Naive thymus-derived CD4-positive, alpha-beta T cell (primary cell): ENCODE results near the gene PBX3. TPM values are rescaled to one million over a fixed set of nuclear protein-coding genes. Genes with fewer than 3 reads are reported as not detected.

Experiments
- ATAC-seq: fragments of 150-1000 bp; cut with Tn5 transposase; 2 replicates; pipeline ENCODE4 v1.10.0; 2021; ENCODE audit warnings: mild to moderate bottlenecking, moderate library complexity
- CTCF ChIA-PET: fragments of 350-600 bp; sonication (Branson Sonifier 250); formaldehyde crosslinking; loops from one replicate; lab custom pipeline; 2021; ENCODE audit warnings: antibody characterized with exemption; lab: Charles Lee
- POLR2A ChIA-PET: fragments of 350-600 bp; sonication (Branson Sonifier 250); formaldehyde crosslinking; loops from one replicate; lab custom pipeline; 2021; ENCODE audit warnings: antibody characterized with exemption, inconsistent platforms; lab: Charles Lee
- DNase-seq, 9 donors: peaks; one replicate each; pipeline versions ENCODE4 v3.0.0 to v3.0.0-alpha.2; 2020 to 2022; ENCODE audit warnings: mixed read lengths in 1 of 9
- H3K27ac ChIP-seq: one replicate; pipeline ENCODE4 v1.7.0; 2013; ENCODE audit warnings: mild to moderate bottlenecking, low read depth, low read length, moderate library complexity
- H3K27me3 ChIP-seq, 2 donors: one replicate each; pipeline ENCODE4 v1.7.0; 2013; ENCODE audit warnings: low read length in 2 of 2, mild to moderate bottlenecking in 2 of 2, moderate library complexity in 2 of 2; ENCODE audit not compliant: control insufficient read depth in 2 of 2, insufficient read depth in 2 of 2
- H3K36me3 ChIP-seq, 3 experiments: 1 replicate in 2 of 3; 2 replicates in 1 of 3; pipeline ENCODE4 v1.7.0; 2013; ENCODE audit warnings: low read length in 3 of 3, mild to moderate bottlenecking in 3 of 3, moderate library complexity in 1 of 3; ENCODE audit not compliant: insufficient read depth in 3 of 3, control insufficient read depth in 2 of 3
- H3K4me1 ChIP-seq, 2 donors: one replicate each; pipeline ENCODE4 v1.7.0; 2013; ENCODE audit warnings: low read length in 2 of 2, mild to moderate bottlenecking in 2 of 2, moderate library complexity in 1 of 2; ENCODE audit not compliant: control insufficient read depth in 2 of 2, insufficient read depth in 2 of 2
- H3K4me3 ChIP-seq: 2 replicates; pipeline ENCODE4 v1.7.0; 2013; ENCODE audit warnings: mild to moderate bottlenecking, low read length
- H3K9me3 ChIP-seq, 3 experiments: 1 replicate in 2 of 3; 2 replicates in 1 of 3; pipeline ENCODE4 v1.7.0; 2013; ENCODE audit warnings: low read length in 3 of 3; ENCODE audit not compliant: control insufficient read depth in 2 of 3
- H3K27ac Mint-ChIP-seq, 9 donors: one replicate each; pipeline ENCODE4 v1.8.0; 2020 to 2022; ENCODE audit warnings: mixed read lengths in 9 of 9, mild to moderate bottlenecking in 8 of 9, moderate library complexity in 5 of 9, inconsistent platforms in 2 of 9
- H3K27me3 Mint-ChIP-seq, 5 donors: one replicate each; pipeline ENCODE4 v1.8.0; 2021 to 2022; ENCODE audit warnings: mixed read lengths in 5 of 5, mild to moderate bottlenecking in 1 of 5
- H3K36me3 Mint-ChIP-seq, 5 donors: one replicate each; pipeline ENCODE4 v1.8.0; 2020 to 2022; ENCODE audit warnings: mixed read lengths in 5 of 5, mild to moderate bottlenecking in 3 of 5, inconsistent platforms in 1 of 5
- H3K4me1 Mint-ChIP-seq, 7 donors: one replicate each; pipeline ENCODE4 v1.8.0; 2020 to 2022; ENCODE audit warnings: mixed read lengths in 7 of 7, mild to moderate bottlenecking in 3 of 7, inconsistent platforms in 1 of 7
- H3K4me3 Mint-ChIP-seq, 10 donors: one replicate each; pipeline ENCODE4 v1.8.0; 2020 to 2022; ENCODE audit warnings: mild to moderate bottlenecking in 10 of 10, mixed read lengths in 10 of 10, moderate library complexity in 6 of 10, inconsistent platforms in 2 of 10
- H3K9me3 Mint-ChIP-seq, 11 donors: one replicate each; pipeline ENCODE4 v1.8.0; 2020 to 2022; ENCODE audit warnings: mixed read lengths in 11 of 11, mild to moderate bottlenecking in 4 of 11, inconsistent platforms in 1 of 11, moderate library complexity in 1 of 11
- intact Hi-C, 2 donors: fragments of 100-400 bp; cut with micrococcal nuclease; formaldehyde crosslinking; loops; one replicate each; pipeline ENCODE4 v1.15.1; 2023
- polyA plus RNA-seq, 2 donors: library from polyadenylated mRNA; unstranded; fragments of 300-500 nt; fragmentation: Illumina TruSeq; gene quantifications; one replicate each; pipeline ENCODE4 v1.2.3, GENCODE V29; 2021
- total RNA-seq, 6 experiments: library from RNA in 5 of 6; stranded (reverse) in 5 of 6; gene quantifications; 1 replicate in 5 of 6; 2 replicates in 1 of 6; pipeline ENCODE4 v1.2.3 and lab custom pipeline; 2021 to 2026

PBX3 gene
- total and polyA plus RNA-seq, 7 experiments from 2014 or later = 3.6 to 38.1 (median 18.9) TPM

GRCh38 chr9:125841444-125841843 is 94.3 kb downstream of the PBX3 start:
- ChIA-PET POLR2A (no interaction called here), CTCF (no interaction called here)

DNA sequence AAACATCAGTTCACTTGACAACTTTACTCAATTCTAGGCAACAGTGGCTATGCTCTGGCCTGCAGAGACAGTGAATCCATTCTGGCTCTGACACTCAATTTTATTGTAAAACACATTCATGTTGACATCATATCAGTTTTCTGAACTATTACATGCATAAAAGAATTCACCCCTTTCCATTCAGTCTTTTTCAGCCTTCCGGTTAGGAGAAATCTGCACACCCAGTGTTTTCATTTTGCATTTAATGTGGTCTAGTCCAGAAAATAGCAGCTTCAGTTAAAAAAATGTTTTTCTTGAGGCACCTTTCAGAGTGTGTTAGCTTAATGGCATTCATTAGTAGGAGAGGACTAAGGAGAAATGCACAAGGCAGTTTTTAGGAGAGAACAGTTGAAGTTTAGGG is 95.1 kb downstream of the PBX3 start:
- intact Hi-C loops = no loop called here
- Mint-ChIP-seq H3K36me3 (peaks cover 0 to 19% (median 10%) of the 10 kb centered on the region in 5 donors), H3K27me3 (no peaks in the 10 kb centered on the region), H3K27ac (peak overlapping the region in 2 of 9 donors; percentile 15 to 39), H3K9me3 (no peaks in the 10 kb centered on the region), H3K4me3 (peak overlapping the region in 2 of 10 donors; percentile 6 to 26), H3K4me1 (peaks cover 0 to 44% (median 29%) of the 10 kb centered on the region in 7 donors)
- ChIA-PET CTCF (no interaction called here), POLR2A (no interaction called here)
- Histone ChIP-seq H3K9me3 (no peaks in the 10 kb centered on the region), H3K4me1 (no peaks in the 10 kb centered on the region), H3K4me3 (no peak overlapping the region), H3K27me3 (no peaks in the 10 kb centered on the region), H3K27ac (no peak overlapping the region), H3K36me3 (no peaks in the 10 kb centered on the region)
- DNase-seq (no peak), ATAC-seq (no peak)

More at GRCh38 chr9:125841444-125841843, 94.3 kb downstream of the PBX3 start:
- Histone ChIP-seq H3K27me3 (no peaks in the 10 kb centered on the region), H3K4me1 (no peaks in the 10 kb centered on the region), H3K36me3 (no peaks in the 10 kb centered on the region), H3K4me3 (no peak overlapping the region), H3K27ac (no peak overlapping the region), H3K9me3 (no peaks in the 10 kb centered on the region)
- no peak for ATAC-seq
- Mint-ChIP-seq H3K27me3 (no peaks in the 10 kb centered on the region), H3K4me3 (peak overlapping the region in 1 of 10 donors; percentile 33), H3K27ac (peak overlapping the region in 3 of 9 donors; percentile 2 to 23 (median 8)), H3K9me3 (no peaks in the 10 kb centered on the region), H3K36me3 (peaks cover 0 to 13% (median 7%) of the 10 kb centered on the region in 5 donors), H3K4me1 (peaks cover 0 to 44% (median 29%) of the 10 kb centered on the region in 7 donors)
- intact Hi-C loops = no loop called here
- no peak for DNase-seq

- no peak overlapping the region for H3K27ac Mint-ChIP-seq
- intact Hi-C loops = no loop called here
- H3K9me3 Mint-ChIP-seq = no peaks in the 10 kb centered on the region
- H3K27me3 Mint-ChIP-seq = peaks cover 0 to 4% (median 0%) of the 10 kb centered on the region in 5 donors
- Histone ChIP-seq H3K27me3 (no peaks in the 10 kb centered on the region), H3K4me3 (no peak overlapping the region), H3K4me1 (no peaks in the 10 kb centered on the region), H3K27ac (no peak overlapping the region), H3K36me3 (no peaks in the 10 kb centered on the region), H3K9me3 (no peaks in the 10 kb centered on the region)
- peaks cover 0 to 17% (median 10%) of the 10 kb centered on the region in 5 donors for H3K36me3 Mint-ChIP-seq
- peaks cover 0 to 44% (median 27%) of the 10 kb centered on the region in 7 donors for H3K4me1 Mint-ChIP-seq
- ChIA-PET CTCF (no interaction called here), POLR2A (no interaction called here)
- DNase-seq = no peak
- peak overlapping the region in 1 of 10 donors; percentile 1 for H3K4me3 Mint-ChIP-seq
- no peak for ATAC-seq
Measured at GRCh38 chr9:125843646-125844045, 96.5 kb downstream of the PBX3 start.

DNA sequence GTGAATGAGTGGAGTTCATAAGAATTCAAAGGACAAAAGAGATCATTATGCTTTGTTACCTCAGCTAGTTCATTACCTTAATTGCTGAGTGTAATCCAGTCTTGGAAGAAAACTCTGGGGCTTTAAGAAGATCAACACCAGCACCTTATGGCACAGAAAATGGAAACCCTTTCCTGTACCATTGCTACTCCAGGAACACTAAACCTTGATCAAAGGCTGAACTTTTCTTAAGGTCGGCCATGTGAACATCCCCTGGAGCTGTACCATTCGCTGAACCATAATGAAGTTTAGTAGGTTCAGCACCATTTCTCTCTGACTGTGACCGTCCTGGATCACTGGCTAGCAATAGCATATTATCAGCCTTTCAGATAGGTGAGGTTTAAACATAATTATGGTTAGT is 97.4 kb downstream of the PBX3 start:
- no peaks in the 10 kb centered on the region for H3K36me3 ChIP-seq
- Mint-ChIP-seq H3K27me3 (peaks cover 0 to 4% (median 0%) of the 10 kb centered on the region in 5 donors), H3K4me3 (no peak overlapping the region), H3K4me1 (peaks cover 0 to 39% (median 25%) of the 10 kb centered on the region in 7 donors), H3K36me3 (peaks cover 0 to 17% (median 10%) of the 10 kb centered on the region in 5 donors), H3K9me3 (peaks cover 0 to 1% (median 0%) of the 10 kb centered on the region in 11 donors), H3K27ac (no peak overlapping the region)
- H3K9me3 ChIP-seq = no peaks in the 10 kb centered on the region
- POLR2A ChIA-PET = interaction anchor here (0.5 kb wide), 1 partner anchor 117 kb away, joined by 4 read pairs; no protein-coding TSS in a partner anchor
- intact Hi-C loops = no loop called here
- H3K27ac ChIP-seq = no peak overlapping the region
- H3K4me1 ChIP-seq = no peaks in the 10 kb centered on the region
- H3K4me3 ChIP-seq = no peak overlapping the region
- DNase-seq (no peak), ATAC-seq (no peak)
- no peaks in the 10 kb centered on the region for H3K27me3 ChIP-seq
- CTCF ChIA-PET = interaction anchor here (1.0 kb wide), 1 partner anchor 32 kb away, joined by 3 read pairs; no protein-coding TSS in a partner anchor

DNA sequence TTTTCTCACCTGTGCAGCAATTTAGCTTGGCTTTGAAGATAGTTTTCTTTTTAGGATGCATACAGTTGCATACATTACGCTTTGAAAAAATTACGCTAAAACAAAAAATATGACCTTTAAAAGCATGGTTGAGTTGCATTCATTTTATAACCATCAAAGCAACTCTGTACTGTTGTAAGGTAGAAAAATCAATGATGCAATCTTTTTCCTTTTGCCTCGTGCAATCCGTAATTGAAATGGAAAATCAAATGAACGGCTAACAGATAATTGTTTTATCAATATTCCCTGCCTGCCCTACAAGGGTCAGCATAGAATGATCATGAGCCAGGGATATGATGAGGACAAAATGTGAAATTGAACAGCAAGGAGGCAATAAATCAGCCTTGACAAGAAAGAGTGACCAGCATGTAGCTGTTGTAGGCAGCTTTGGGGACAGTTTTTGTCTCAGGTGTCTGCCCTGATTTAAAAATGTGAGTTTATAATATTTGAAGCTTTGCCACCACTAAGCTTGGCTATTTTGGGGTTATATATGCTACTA is 98.2 kb downstream of the PBX3 start:
- Histone ChIP-seq H3K27ac (no peak overlapping the region), H3K27me3 (no peaks in the 10 kb centered on the region), H3K4me3 (no peak overlapping the region), H3K4me1 (no peaks in the 10 kb centered on the region), H3K36me3 (no peaks in the 10 kb centered on the region), H3K9me3 (no peaks in the 10 kb centered on the region)
- intact Hi-C loops = no loop called here
- Mint-ChIP-seq H3K27me3 (peaks cover 0 to 4% (median 0%) of the 10 kb centered on the region in 5 donors), H3K4me3 (no peak overlapping the region), H3K9me3 (peaks cover 0 to 1% (median 0%) of the 10 kb centered on the region in 11 donors), H3K36me3 (peaks cover 0 to 17% (median 10%) of the 10 kb centered on the region in 5 donors), H3K27ac (no peak overlapping the region), H3K4me1 (peaks cover 0 to 36% (median 25%) of the 10 kb centered on the region in 7 donors)
- ATAC-seq (no peak), DNase-seq (no peak)
- ChIA-PET CTCF (interaction anchor here (1.0 kb wide), 1 partner anchor 32 kb away, joined by 3 read pairs; no protein-coding TSS in a partner anchor), POLR2A (no interaction called here)

- no peak overlapping the region for H3K27ac Mint-ChIP-seq
- Histone ChIP-seq H3K27me3 (no peaks in the 10 kb centered on the region), H3K4me1 (no peaks in the 10 kb centered on the region), H3K9me3 (no peaks in the 10 kb centered on the region), H3K36me3 (no peaks in the 10 kb centered on the region), H3K4me3 (no peak overlapping the region), H3K27ac (no peak overlapping the region)
- ATAC-seq (no peak), DNase-seq (no peak)
- peaks cover 0 to 17% (median 10%) of the 10 kb centered on the region in 5 donors for H3K36me3 Mint-ChIP-seq
- H3K4me3 Mint-ChIP-seq = no peak overlapping the region
- ChIA-PET CTCF (no interaction called here), POLR2A (no interaction called here)
- H3K4me1 Mint-ChIP-seq = peaks cover 0 to 21% (median 8%) of the 10 kb centered on the region in 7 donors
- intact Hi-C loops = no loop called here
- peaks cover 0 to 4% (median 0%) of the 10 kb centered on the region in 5 donors for H3K27me3 Mint-ChIP-seq
- H3K9me3 Mint-ChIP-seq = peaks cover 0 to 1% (median 0%) of the 10 kb centered on the region in 11 donors
Measured at GRCh38 chr9:125847735-125848134, 100.6 kb downstream of the PBX3 start.
